Loucy (cell line): ENCODE results near the gene FAM131C.

ENCODE experiments used
- EZH2phosphoT487 ChIP-seq: fragments of 200-600 bp; IDR thresholded peaks from 2 replicates; pipeline ENCODE4 v1.6.1; 2018; ENCODE audit warnings: antibody characterized with exemption, mild to moderate bottlenecking, moderate library complexity, borderline replicate concordance
- TF ChIP-seq, protein P1 (sequence below): fragments of 200-600 bp; sonication (generic); conservative IDR thresholded peaks from 2 replicates; pipeline ENCODE4 v1.5.1; 2014; ENCODE audit warnings: mild to moderate bottlenecking, antibody characterized with exemption, low read length

DNA sequence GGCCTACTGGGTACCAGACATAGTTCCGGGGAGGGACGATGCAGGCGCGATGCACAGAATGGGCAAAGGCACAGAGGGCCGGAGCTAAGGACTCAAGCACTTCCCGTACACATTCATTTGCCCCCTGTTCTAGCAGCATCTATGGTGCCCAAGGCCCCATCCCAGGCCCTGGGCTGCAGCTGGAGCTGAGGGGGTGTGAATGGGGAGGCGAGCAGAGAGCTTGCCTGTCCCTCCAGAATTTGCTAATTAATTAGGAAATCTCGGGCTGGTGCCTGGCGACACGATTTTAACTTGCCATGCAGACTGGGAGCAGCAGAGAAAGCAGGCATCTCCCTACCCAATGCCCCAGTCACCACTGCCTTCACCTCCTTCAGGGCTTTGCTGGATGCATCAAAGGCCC lies 46.5 kb upstream of the FAM131C start:
- TF ChIP-seq, protein P1, sequence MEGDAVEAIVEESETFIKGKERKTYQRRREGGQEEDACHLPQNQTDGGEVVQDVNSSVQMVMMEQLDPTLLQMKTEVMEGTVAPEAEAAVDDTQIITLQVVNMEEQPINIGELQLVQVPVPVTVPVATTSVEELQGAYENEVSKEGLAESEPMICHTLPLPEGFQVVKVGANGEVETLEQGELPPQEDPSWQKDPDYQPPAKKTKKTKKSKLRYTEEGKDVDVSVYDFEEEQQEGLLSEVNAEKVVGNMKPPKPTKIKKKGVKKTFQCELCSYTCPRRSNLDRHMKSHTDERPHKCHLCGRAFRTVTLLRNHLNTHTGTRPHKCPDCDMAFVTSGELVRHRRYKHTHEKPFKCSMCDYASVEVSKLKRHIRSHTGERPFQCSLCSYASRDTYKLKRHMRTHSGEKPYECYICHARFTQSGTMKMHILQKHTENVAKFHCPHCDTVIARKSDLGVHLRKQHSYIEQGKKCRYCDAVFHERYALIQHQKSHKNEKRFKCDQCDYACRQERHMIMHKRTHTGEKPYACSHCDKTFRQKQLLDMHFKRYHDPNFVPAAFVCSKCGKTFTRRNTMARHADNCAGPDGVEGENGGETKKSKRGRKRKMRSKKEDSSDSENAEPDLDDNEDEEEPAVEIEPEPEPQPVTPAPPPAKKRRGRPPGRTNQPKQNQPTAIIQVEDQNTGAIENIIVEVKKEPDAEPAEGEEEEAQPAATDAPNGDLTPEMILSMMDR, result no peak
- no peak for TF ChIP-seq EZH2phosphoT487
